ENCODE data around the gene PRR18.
"Not testable (repeated sequence)": the region's sequence is repeated elsewhere in the genome, so short reads cannot be mapped to it uniquely, and the experiment has no call there.

Gene PRR18

DNA sequence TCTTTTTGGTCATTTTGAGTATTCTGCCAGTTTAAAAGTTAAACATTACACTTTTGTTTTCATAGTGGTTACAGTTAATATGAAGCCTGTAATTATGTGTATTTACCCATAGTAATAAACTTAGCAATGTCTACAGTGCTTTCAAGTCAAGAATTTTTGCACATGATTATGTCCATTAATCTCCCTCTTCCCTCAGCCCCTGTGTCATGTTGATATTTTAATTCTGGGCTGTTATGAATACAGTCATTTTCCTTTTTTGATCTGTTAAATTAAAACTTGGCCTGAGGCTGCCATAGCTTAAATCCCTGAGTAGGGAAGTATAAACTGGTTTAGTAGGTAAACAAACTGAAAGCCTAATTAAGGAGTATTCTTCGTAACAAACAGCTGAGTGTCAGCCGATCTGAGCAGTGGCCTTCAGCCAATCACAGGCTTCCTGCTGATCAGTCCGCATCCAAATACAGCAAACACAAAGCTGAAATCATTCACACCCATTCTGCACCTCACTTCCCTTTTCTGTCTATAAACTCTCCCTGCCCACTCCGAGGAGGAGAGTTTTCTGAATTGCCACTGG is 43.6 kb upstream of the PRR18 start:
- DNase-seq (ENCODE audit: low read depth) = peak; percentile 69
- H3K4me3 ChIP-seq (ENCODE audit: low read depth, low read length) = no peak overlapping the region
- TF ChIP-seq, protein P1, sequence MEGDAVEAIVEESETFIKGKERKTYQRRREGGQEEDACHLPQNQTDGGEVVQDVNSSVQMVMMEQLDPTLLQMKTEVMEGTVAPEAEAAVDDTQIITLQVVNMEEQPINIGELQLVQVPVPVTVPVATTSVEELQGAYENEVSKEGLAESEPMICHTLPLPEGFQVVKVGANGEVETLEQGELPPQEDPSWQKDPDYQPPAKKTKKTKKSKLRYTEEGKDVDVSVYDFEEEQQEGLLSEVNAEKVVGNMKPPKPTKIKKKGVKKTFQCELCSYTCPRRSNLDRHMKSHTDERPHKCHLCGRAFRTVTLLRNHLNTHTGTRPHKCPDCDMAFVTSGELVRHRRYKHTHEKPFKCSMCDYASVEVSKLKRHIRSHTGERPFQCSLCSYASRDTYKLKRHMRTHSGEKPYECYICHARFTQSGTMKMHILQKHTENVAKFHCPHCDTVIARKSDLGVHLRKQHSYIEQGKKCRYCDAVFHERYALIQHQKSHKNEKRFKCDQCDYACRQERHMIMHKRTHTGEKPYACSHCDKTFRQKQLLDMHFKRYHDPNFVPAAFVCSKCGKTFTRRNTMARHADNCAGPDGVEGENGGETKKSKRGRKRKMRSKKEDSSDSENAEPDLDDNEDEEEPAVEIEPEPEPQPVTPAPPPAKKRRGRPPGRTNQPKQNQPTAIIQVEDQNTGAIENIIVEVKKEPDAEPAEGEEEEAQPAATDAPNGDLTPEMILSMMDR (IDR thresholded peaks at IDR 0.05; ENCODE audit: insufficient read depth, low read depth, low read length, missing control alignments) = no peak

DNA sequence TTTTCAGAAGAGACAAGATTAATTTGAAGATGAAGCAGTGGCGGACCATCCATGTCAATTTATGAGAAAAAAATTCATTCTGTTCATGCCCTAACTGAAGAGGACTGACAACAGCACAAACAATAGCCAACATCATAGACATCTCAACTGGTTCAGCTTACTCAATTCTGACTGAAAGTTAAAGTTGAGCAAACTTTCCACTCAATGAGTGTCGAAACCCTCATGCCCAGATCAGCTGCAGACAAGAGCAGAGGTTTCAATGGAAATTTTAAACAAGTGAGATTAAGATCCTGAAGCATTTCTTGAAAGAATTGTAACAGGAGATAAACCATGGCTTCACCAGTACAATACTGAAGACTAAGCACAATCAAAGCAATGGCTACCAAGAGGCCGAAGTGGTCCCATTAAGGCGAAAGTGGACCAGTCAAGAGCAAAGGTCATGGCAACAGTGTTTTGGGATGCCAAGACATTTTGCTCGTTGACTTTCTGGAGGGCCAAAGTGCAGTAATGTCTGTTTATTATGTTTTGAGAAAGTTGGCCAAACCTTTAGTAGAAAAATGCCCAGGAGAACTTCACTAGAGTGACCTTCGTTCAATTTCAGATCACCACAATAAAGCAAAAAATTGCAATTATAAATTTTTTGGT is 40.2 kb upstream of the PRR18 start:
- H3K4me3 ChIP-seq (ENCODE audit: low read depth, low read length) = no peak overlapping the region
- TF ChIP-seq, protein P1 (IDR thresholded peaks at IDR 0.05; ENCODE audit: insufficient read depth, low read depth, low read length, missing control alignments) = no peak
- DNase-seq (ENCODE audit: low read depth) = no peak

DNA sequence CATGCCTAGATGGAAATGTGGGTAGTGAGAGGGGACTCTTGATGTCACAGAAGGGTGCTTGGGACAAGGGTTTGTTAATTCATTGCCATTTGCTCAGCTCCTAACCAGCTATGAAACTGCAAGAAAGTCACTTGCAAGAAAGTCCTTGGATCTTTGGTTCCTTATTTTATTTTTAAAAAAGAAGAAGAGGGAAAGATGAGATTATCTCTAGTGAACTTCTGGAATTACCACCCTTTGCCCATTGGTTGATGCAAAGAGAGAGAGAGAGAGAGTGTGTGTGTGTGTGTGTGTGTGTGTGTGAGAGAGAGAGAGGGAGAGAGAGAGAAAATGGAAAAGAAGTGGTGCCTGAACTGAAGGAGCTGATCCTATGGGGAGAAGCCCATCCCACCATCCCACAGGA is 38.8 kb upstream of the PRR18 start:
- DNase-seq (ENCODE audit: low read depth) = no peak

DNA sequence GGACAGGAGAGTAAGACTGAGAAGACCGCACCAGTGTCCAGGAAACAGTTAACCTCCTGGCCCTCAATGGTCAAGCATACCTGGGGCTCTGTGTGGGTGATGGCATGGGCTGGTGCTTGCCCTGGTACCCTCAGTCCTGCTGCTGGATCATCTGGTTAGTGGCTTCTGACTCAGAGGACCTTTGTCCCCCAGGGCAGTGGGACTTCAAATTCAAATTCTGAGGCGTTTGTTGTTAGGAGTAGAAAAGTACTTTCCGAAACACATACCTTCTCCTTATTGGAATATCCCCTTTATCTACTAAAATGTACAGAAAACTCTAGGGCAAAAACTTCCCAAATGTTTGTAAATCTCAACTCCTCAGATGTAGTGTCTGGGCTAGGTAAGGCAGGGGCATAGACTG is 38.3 kb upstream of the PRR18 start:
- TF ChIP-seq, protein P1 (IDR thresholded peaks at IDR 0.05; ENCODE audit: insufficient read depth, low read depth, low read length, missing control alignments) = no peak
- DNase-seq (ENCODE audit: low read depth) = no peak
- no peak overlapping the region for H3K4me3 ChIP-seq (ENCODE audit: low read depth, low read length)

More for the DNA sequence above, 38.8 kb upstream of the PRR18 start:
- H3K4me3 ChIP-seq (ENCODE audit: low read depth, low read length) = no peak overlapping the region
- TF ChIP-seq, protein P1 (IDR thresholded peaks at IDR 0.05; ENCODE audit: insufficient read depth, low read depth, low read length, missing control alignments) = no peak

DNA sequence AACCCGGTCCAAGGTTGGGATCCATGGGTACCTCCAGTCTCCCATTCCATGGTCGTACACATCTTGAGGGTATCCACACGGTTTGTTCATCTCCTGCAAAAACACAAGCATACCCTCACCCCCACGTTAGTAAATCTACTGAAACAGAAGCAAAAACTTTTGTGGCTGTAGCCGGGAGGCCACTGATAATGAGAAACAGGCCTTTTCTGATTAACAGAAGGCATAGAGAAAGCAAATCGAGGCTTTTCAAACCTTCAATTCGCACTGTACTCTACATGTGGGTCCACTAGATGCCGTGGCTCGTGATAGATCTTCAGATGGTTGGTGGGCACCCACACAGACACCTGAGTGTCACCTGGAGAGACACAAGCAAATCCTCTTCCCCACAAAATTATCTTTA is 37.5 kb upstream of the PRR18 start:
- H3K4me3 ChIP-seq (ENCODE audit: low read depth, low read length); DNase-seq (ENCODE audit: low read depth): not testable (repeated sequence)

DNA sequence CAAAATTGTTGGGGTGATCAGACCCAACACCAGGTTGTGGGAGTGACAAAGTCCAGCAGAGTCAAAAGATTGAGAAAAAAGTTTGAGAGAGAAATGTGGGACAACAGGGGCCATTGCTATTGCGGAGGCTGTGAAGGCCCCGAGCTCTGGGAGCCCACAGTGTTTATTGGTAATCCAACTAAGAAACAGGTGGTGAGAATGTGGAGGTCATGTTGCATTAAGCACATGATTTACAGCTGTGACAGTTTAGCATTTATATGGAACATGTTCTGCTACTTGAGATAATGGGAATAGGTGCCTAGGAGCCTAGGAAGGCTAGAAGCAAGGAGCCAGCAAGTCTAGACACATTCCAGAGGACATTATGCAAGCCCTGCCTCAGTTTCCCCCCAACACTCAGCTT is 36.7 kb upstream of the PRR18 start:
- not testable (repeated sequence) for DNase-seq (ENCODE audit: low read depth); H3K4me3 ChIP-seq (ENCODE audit: low read depth, low read length)

DNA sequence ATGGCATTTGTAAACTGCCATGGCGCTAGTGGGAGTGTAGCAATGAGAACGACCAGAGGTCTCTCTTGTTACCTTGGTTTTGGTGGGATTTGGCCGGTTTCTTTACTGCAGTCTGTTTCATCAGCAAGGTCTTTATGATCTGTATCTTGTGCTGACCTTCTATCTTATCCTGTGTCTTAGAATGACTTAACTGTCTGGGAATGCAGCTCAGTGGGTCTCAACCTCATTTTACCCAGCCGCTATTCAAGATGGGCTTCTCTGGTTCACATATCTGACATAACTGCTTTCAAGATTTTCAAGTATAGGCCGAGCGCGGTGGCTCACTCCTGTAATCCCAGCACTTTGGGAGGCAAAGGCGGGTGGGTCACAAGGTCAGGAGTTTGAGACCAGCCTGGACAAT is 36.0 kb upstream of the PRR18 start:
- H3K4me3 ChIP-seq (ENCODE audit: low read depth, low read length) = no peak overlapping the region
- TF ChIP-seq, protein P1 (IDR thresholded peaks at IDR 0.05; ENCODE audit: insufficient read depth, low read depth, low read length, missing control alignments) = no peak
- no peak for DNase-seq (ENCODE audit: low read depth)

DNA sequence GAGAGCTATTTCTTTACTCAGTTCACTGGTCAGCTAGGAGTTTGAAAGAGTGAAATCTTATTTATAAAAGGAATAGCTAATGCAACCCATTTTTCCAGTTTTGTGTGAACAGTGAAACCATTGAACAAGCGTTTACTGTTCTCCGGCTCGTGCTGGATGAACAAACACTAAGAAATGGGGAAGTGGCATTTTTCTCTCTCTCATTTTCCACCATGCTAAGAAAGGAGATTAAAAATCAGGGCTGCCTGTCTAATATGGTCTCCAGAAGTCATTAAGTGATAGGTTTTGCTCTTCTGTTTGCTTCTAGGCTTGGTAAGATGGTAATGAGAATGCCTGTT is 34.9 kb upstream of the PRR18 start:
- TF ChIP-seq, protein P1 (IDR thresholded peaks at IDR 0.05; ENCODE audit: insufficient read depth, low read depth, low read length, missing control alignments) = no peak

More for the DNA sequence above, 34.9 kb upstream of the PRR18 start:
- peak; percentile 49 for DNase-seq (ENCODE audit: low read depth)
- peak overlapping the region; percentile 99 for H3K4me3 ChIP-seq (ENCODE audit: low read depth, low read length)
